ENCODE results near the gene GHRH. TPM values are rescaled to one million over a fixed set of nuclear protein-coding genes. Genes with fewer than 3 reads are reported as not detected.

GHRH gene
- total RNA-seq, 1 donor from 2014 or later: not detected

DNA sequence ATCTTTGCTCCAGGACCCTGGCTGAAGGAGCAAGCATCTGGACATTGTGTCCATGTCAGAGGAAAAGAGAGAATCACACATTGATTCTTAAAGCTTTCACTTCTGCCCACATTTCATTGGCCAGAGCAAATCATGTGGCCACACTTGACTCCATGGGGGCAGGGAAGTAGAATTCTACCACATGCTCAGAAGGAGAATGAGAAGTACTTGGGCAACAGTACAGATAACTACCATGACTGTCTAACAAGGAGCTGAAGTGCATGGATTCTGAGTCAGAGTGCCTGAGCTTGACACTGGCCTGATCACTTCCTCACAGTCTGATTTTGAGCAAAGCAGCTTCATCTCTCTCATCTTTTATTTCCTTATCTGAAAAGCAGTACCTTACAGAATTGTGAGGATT, 38.6 kb downstream of the GHRH start:
- ATAC-seq (peak; percentile 57), DNase-seq (ENCODE audit: low spot score) (no peak)

DNA sequence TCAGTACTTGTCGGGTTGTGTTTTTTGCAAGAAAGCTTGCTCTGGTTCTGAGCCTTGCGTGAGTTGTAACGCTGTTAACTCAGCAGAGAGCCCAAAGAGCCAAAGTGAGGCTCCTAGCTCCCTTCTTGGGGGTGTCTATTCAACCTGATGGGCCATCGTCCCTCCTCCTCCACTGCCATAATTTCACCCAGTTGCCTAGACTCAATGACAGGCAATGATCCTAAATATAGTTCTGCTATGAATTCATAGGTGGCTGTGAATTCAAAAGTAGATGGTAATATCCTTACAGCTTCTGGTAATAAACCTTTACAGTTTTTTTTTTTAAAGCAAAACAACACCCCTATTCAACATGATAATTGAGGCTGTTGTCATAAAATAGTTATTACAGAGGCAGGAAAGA, 39.5 kb downstream of the GHRH start:
- intact Hi-C loops (cut with DNase I): no loop called here
- ATAC-seq: no peak
- no peak for DNase-seq (ENCODE audit: low spot score)

More for the DNA sequence above, 38.6 kb downstream of the GHRH start:
- intact Hi-C loops (cut with DNase I): no loop called here

DNA sequence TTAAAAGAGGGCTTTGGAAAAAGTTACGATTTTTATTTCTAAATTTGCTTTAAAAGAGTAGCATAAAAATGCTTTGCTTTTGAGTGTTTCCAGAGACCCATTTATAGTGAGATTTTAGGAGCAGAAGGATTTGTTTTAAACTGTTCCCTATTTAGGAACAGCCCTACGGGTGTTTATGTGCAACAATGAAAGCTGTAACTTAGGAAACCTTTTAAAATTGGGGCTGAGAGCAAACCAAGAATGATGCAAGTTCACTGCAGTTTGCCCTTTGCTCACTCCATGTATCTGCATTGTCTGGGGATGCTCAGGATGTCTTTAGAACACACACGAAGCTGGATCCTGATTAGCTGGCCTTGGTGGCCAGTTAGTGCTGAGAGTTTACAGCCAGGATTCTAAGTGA, 40.9 kb downstream of the GHRH start:
- ATAC-seq (peak; percentile 50), DNase-seq (ENCODE audit: low spot score) (no peak)
- intact Hi-C loops (cut with DNase I): no loop called here

DNA sequence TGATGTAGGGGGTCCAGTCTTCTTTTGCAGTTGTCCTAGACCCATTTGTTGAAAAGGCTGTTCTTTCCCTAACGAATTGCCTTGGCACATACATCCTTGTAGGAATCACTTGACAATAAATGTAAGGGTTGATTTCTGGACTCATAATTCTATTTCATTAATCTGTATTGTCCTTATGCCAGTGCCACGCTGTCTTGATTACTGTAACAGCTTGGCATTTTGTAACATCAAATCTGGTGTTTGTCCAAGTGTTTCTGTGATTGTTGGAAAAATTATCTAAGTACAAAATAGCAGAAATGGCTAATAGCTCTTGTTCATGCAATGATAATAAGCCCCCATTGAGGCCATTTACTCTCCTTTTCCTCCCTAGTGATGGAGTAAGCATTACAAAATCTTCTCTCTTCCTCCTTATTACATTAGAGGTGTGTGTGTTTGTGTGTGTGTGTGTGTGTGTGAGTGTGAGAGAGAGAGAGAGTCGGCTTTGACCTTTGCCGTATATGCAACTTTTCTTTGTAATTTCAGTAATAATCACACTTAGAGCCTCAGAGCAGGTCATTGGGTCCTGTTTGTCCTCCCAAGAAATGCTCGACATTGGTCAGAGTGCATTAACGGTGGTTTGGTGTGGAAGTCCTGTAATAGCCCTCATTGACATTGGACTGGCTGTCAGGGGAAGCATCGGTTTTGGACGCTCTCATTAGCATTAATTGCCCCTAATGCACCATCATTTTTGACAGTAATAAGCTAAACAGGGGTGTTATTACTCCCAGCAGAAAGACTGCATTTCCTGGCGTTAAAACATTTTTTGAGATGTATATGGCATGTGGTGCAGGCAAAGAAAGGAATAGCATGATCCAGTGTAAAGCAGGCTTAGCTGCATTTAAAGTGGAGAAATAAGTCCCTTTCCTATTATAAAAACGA, 41.6 kb downstream of the GHRH start:
- ATAC-seq: no peak
- DNase-seq (ENCODE audit: low spot score): no peak
- intact Hi-C loops (cut with DNase I): loop anchor here (5.0 kb wide), 1 partner anchor 373 kb away; no protein-coding TSS in a partner anchor

DNA sequence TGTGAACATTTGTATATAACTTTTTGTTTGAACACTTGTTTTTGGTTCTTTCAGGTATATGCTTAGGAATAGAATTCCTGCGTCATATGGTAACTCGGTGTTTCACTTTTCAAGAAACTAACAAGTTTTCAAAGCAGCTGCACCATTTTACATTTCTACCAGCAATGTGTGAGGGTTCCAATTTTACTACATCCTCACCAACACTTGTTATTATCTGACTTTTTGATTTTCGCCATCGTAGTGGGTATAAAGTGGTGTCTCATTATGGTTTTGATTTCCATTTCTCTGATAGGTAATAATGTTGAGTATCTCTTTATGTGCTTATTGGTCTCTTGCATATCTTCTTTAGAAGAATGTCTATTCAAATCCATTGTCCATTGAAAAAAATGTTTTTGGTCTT, 42.6 kb downstream of the GHRH start:
- intact Hi-C loops (cut with DNase I): loop anchor here (5.0 kb wide), 1 partner anchor 372 kb away; no protein-coding TSS in a partner anchor
- DNase-seq (ENCODE audit: low spot score): no peak
- no peak for ATAC-seq

DNA sequence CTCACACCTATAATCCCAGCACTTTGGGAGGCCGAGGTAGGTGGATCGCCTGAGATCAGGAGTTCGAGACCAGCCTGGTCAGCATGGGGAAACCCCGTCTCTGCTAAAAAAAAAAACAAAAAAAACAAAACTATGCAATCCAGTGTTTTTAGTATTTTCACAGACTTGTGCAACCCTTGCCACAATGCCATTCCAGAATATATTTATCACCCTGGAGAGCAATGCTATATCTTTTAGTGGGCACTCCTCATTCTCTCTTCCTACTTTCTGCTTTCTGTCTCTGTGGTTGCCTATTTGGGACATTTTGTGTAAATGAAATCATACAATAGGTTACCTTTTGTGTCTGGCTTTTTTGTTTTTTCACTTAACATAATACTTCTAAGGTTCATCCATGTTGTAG, 43.2 kb downstream of the GHRH start:
- intact Hi-C loops (cut with DNase I): loop anchor here (5.0 kb wide), 1 partner anchor 371 kb away; no protein-coding TSS in a partner anchor
- DNase-seq (ENCODE audit: low spot score) (no peak), ATAC-seq (no peak)

DNA sequence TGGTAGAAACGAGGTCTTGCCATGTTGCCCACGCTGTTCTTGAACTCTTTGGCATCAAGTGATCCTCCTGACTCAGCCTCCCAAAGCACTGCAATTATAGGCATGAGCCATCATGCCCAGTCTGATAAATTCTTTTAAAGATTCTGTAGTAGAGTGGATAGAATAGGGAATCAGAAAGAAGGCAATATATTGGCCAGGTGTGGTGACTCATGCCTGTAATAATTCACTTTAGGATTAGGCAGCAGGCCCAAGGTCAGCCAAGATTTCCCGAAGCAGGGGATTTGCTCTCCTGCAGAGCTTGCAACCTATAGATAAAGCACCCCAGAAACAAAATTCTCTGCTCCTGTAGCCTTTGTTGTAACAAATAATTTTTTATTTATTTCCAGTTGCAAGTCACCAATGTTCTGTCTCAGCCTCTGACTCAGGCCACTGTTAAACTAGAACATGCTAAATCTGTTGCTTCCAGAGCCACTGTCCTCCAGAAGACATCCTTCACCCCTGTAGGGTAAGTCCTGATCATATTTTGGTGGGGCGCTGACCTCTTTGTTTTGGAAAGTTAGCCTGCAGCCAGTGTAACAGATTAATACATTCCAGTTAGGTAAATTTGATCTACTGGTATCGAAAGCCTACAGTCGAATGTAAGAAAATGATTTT, 51.8 kb downstream of the GHRH start:
- DNase-seq (ENCODE audit: low spot score): no peak
- intact Hi-C loops (cut with DNase I): no loop called here
- no peak for ATAC-seq

DNA sequence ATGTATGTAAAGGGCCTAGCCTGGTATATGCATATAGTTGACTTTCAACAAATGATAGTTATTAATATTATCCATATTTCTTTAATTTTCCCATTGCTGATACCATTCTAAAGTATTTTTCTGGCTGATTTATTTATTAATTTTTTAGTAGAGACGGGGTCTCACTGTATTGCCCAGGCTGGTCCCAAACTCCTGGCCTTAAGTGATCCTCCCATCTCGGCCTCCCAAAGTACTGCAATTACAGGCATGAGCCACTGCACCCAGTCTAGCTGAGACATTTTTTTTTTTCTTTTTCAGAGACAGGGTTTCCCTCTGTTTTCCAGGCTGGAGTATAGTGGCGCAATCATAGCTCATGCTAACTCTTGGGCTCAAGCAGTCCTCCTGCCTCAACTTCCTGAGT, 52.4 kb downstream of the GHRH start:
- intact Hi-C loops (cut with DNase I): no loop called here
- ATAC-seq: no peak
- no peak for DNase-seq (ENCODE audit: low spot score)

DNA sequence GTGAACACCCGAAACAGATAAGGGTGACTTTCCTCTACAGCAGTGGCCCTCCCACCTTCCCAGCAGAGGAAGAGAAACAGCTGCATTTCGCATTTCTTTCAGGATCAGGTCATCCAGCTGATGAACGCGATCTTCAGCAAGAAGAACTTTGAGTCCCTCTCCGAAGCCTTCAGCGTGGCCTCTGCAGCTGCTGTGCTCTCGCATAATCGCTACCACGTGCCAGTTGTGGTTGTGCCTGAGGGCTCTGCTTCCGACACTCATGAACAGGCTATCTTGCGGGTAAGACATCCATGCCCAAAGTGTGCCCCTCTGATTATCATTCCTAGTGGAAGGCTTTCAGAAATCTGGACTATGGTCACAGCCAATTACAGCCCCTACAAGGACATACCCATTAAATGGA, 54.4 kb downstream of the GHRH start:
- peak; percentile 18 for DNase-seq (ENCODE audit: low spot score)
- ATAC-seq: no peak
- intact Hi-C loops (cut with DNase I): no loop called here

DNA sequence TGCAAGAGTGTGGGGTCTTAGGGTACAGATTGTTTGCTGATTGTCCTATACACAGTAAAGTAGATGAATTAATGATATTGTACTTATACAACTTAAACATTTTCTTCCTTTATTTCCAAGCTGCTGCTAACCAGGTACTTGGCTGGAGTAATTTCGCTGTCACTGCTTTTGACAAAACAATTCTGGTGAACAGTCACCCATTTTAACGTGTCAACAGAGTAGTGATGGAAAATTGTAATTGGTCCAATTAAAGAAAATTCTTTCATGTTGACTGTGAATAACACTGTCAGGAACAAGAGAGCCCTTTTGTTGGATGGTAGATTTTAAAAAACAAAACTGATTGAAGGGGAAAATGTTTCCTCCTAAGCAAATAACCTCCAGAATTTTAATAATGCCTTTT, 55.8 kb downstream of the GHRH start:
- intact Hi-C loops (cut with DNase I): no loop called here
- ATAC-seq: no peak

DNA sequence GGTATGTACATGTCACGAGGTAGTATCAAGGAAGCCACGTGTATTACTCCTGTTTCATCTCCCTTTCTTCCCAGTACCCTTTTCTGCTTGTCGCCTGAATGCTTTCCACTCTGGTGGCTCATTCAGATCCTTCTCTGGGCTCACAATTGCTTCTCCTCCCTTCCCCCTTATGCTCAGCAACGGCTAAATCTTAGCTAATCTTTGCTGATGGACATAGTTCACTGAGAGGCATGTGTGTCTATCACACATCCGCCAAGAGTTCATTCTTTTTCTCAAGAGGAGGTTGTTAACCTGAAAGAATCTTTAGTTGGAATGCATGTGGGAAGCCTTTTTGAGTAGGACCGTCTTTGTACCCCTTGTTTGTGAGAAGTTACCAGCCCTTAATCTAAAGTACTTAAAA, 56.5 kb downstream of the GHRH start:
- intact Hi-C loops (cut with DNase I): no loop called here
- no peak for ATAC-seq
- DNase-seq (ENCODE audit: low spot score): no peak

More for the DNA sequence above, 55.8 kb downstream of the GHRH start:
- DNase-seq (ENCODE audit: low spot score): no peak

DNA sequence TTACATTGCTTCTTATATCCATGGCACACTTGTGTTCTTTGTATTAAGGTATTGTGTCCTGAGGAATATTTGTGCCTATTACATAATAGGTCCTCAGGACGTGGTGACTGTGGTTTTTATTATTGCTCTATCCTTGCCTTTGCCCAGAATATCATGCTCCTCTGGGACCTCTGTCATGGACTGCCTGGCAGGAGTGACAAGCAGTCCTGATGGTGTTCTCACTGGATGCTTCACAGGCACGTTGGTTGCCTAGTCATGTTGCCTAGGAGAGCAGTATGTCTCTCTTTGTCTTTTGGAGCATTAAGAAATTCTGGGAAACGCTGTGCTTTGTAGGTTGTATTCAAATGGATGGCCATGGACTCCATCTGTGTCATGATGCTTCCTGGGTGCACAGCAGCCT, 57.6 kb downstream of the GHRH start:
- ATAC-seq (no peak), DNase-seq (ENCODE audit: low spot score) (no peak)
- intact Hi-C loops (cut with DNase I): no loop called here

DNA sequence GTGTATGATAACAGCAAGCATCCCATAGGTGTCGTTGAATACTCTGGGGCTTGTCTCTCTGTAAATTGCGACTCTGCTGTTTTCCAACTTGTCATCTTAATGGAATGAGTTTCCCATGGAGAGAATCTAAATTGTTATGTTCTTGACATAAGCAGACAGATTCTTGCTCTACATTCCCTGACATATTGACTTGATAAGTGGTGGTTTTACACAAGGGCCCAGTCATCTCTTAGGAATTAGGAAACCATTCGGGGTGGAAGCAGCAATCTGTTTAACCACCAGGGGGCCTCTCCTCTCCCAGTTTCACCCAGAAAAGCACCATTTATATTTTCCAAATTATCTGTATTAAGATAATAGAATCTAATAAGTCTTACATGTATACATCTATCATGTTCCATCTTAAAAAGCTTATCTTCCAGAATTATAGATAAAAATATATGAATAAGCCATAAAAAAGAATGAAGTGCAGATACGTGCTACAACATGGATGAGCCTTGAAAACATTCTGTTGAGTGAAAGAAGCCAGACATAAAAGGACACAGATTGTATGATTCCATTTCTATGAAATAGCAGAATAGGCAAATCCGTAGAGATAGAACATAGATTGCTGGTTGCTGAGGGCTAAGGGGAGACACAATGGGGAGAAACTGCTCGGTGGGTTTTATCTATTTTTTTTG, 59.2 kb downstream of the GHRH start:
- no peak for DNase-seq (ENCODE audit: low spot score)

DNA sequence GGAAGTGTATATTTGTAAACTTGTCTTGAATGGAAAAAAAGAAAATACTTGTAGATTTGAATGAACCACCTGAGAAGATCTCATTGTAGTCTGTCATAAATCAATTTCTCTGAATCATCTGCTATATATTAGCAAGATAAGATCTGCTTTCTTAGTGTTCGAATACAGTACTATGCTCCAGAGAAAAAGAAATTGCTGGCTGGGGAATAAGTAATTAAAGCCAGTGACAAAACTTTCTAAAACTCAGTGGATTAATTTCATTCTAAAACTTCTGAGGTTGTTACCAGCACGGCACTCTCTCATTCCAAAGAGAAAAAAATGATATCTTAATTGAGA, 59.8 kb downstream of the GHRH start:
- no peak for ATAC-seq
- no peak for DNase-seq (ENCODE audit: low spot score)
- intact Hi-C loops (cut with DNase I): no loop called here

More for the DNA sequence above, 59.2 kb downstream of the GHRH start:
- ATAC-seq: peak; percentile 58
- intact Hi-C loops (cut with DNase I): no loop called here

Other genes starting within 250 kb of the GHRH start
- gene RBL1, start 165.8 kb downstream of the GHRH start, total RNA-seq: 13.1 TPM
- 97.9 TPM for gene RPN2, start 82.5 kb downstream of the GHRH start, total RNA-seq
- gene MROH8, start 82.3 kb downstream of the GHRH start, total RNA-seq: 5.2 TPM
- gene MANBAL, start 27.8 kb upstream of the GHRH start, total RNA-seq: 34.1 TPM
- gene SRC, start 84.3 kb upstream of the GHRH start, total RNA-seq: 23.7 TPM